ENCODE results near the gene TFB2M. TPM values are rescaled to one million over a fixed set of nuclear protein-coding genes. Genes with fewer than 3 reads are reported as not detected.

Gene TFB2M
- total and polyA plus RNA-seq, 10 of the 15 experiments (the other 5 are each of a cell fraction or from before 2014, with no cell fraction given) = 25.2 to 66.0 (median 36.1) TPM

- Histone ChIP-seq H3K4me3 (peak overlapping the region; percentile 97), H3K27ac (ENCODE audit: control insufficient read depth, insufficient read depth) (peak overlapping the region; percentile 80), H3K9ac (ENCODE audit: control insufficient read depth, insufficient read depth, low read length) (peak overlapping the region; percentile 90), H3K36me3 (ENCODE audit: control insufficient read depth in 2 of 2, insufficient read depth in 2 of 2, low read length in 1 of 2) (no peaks in the 10 kb centered on the region; a peak in 1 of 4 replicates), H3K4me1 (ENCODE audit: control insufficient read depth, insufficient read depth, low read length) (peaks cover 7% of the 10 kb centered on the region), H3K27me3 (replicated peaks in 1 of 2; ENCODE audit: control insufficient read depth in 2 of 2, insufficient read depth in 2 of 2, low read length in 1 of 2) (no peaks in the 10 kb centered on the region), H3K9me3 (replicated peaks; ENCODE audit: control insufficient read depth, insufficient read depth, low read length) (no peaks in the 10 kb centered on the region), H4K20me1 (ENCODE audit: control insufficient read depth, insufficient read depth) (no peaks in the 10 kb centered on the region), H2AFZ (ENCODE audit: control insufficient read depth, low read depth, low read length) (peak overlapping the region; percentile 79), H3K79me2 (ENCODE audit: control insufficient read depth, insufficient read depth, low read length) (peaks cover 69% of the 10 kb centered on the region), H3K4me2 (ENCODE audit: control insufficient read depth, insufficient read depth) (peak overlapping the region; percentile 89)
- WGBS (ENCODE audit: insufficient coverage, insufficient replicate concordance, low lambda C conversion rate, missing lambda C conversion rate) = under 1% methylated on average over 25 of the region's 25 CpGs
- RAD21 ChIA-PET (ENCODE audit: unreplicated experiment) = interaction anchor here (0.8 to 1.8 kb wide), 2 partner anchors 26 to 159 kb away, joined by 3 to 7 read pairs; no protein-coding TSS in a partner anchor
- intact Hi-C loops (cut with micrococcal nuclease; ENCODE audit: unreplicated experiment) = loop anchor here (1.0 to 5.0 kb wide), 3 partner anchors 26 to 132 kb away; partner anchors contain the start of gene SMYD3
- SMC1A ChIA-PET (ENCODE audit: uncharacterized antibody, unreplicated experiment) = interaction anchor here (1.0 kb wide), 1 partner anchor 16 kb away, joined by 3 read pairs; no protein-coding TSS in a partner anchor
- POLR2A ChIA-PET = interaction anchor here (0.6 to 2.5 kb wide), 5 partner anchors 8 to 269 kb away, joined by 3 to 7 read pairs (median 3); partner anchors contain the start of gene SMYD3
- no peak for DNase-seq (ENCODE audit: low read depth, low spot score)
- FAIRE-seq = no peak
- CTCF ChIA-PET = interaction anchor here (0.7 to 2.7 kb wide), 3 partner anchors 20 to 124 kb away, joined by 3 to 16 read pairs (median 4); no protein-coding TSS in a partner anchor
- TF ChIP-seq PAX5 (IDR thresholded peaks at IDR 0.05; ENCODE audit: borderline replicate concordance, low read depth, low read length) (no peak), FOXK2 (IDR thresholded peaks at IDR 0.05) (no peak), CBX5 (IDR thresholded peaks at IDR 0.05; ENCODE audit: low read depth) (no peak), ZBTB11 (CRISPR knock-in tag; IDR thresholded peaks at IDR 0.05) (no peak), HDAC2 (IDR thresholded peaks at IDR 0.05) (no peak), EED (IDR thresholded peaks at IDR 0.05; ENCODE audit: low read depth) (0 out of 2 replicates have a peak, but pooled peaks have one; percentile 4), BMI1 (IDR thresholded peaks at IDR 0.05; ENCODE audit: borderline replicate concordance) (no peak)
- no peak for ATAC-seq
- in situ Hi-C loops (cut with MboI) = no loop called here
- BruUV-seq (replicated peaks) = no TSS peak
Observed at GRCh38 chr1:246565751-246566127, 322 bp downstream of the TFB2M start.
